IgD-negative memory B cell (primary cell): Measurements from ENCODE around the gene USP35. TPM values are rescaled to one million over a fixed set of nuclear protein-coding genes. Genes with fewer than 3 reads are reported as not detected.

Source experiments
- H3K27ac Mint-ChIP-seq, 3 donors: one replicate each; pipeline ENCODE4 v1.8.0; 2020 to 2022; ENCODE audit warnings: mild to moderate bottlenecking in 3 of 3, mixed read lengths in 3 of 3, moderate library complexity in 1 of 3
- H3K27me3 Mint-ChIP-seq: one replicate; pipeline ENCODE4 v1.8.0; 2021; ENCODE audit warnings: mixed read lengths
- H3K36me3 Mint-ChIP-seq: one replicate; pipeline ENCODE4 v1.8.0; 2020; ENCODE audit warnings: mild to moderate bottlenecking, mixed read lengths
- H3K4me1 Mint-ChIP-seq, 3 donors: one replicate each; pipeline ENCODE4 v1.8.0; 2020 to 2022; ENCODE audit warnings: mixed read lengths in 3 of 3, mild to moderate bottlenecking in 1 of 3
- H3K4me3 Mint-ChIP-seq, 4 donors: one replicate each; pipeline ENCODE4 v1.8.0; 2020 to 2022; ENCODE audit warnings: mild to moderate bottlenecking in 4 of 4, mixed read lengths in 4 of 4, moderate library complexity in 3 of 4
- H3K9me3 Mint-ChIP-seq, 3 donors: one replicate each; pipeline ENCODE4 v1.8.0; 2020 to 2021; ENCODE audit warnings: mixed read lengths in 3 of 3, mild to moderate bottlenecking in 1 of 3
- polyA plus RNA-seq: library from polyadenylated mRNA; unstranded; fragments of 300-500 nt; fragmentation: Illumina TruSeq; gene quantifications from one replicate; pipeline ENCODE4 v1.2.3, GENCODE V29; 2021

USP35 gene
- 0.30 TPM for polyA plus RNA-seq

- Mint-ChIP-seq H3K27ac (peak within 1 kb of the TSS; percentile 81 to 89 (median 84)), H3K27me3 (no peaks in the 10 kb centered on the region), H3K4me1 (peaks cover 16 to 25% (median 22%) of the 10 kb centered on the region in 3 donors), H3K36me3 (peaks cover 5% of the 10 kb centered on the region), H3K9me3 (no peaks in the 10 kb centered on the region), H3K4me3 (peak within 1 kb of the TSS; percentile 96 to 99 (median 98))
Observed at GRCh38 chr11:78188286-78189173, at the start of gene USP35, which contains the start of gene KCTD21. USP35 (plus strand) TSS chr11:78188919; CDS start chr11:78196246, 7,327 bp downstream. KCTD21 (minus strand) TSS chr11:78188626; CDS start chr11:78174554, 14,072 bp downstream.

DNA sequence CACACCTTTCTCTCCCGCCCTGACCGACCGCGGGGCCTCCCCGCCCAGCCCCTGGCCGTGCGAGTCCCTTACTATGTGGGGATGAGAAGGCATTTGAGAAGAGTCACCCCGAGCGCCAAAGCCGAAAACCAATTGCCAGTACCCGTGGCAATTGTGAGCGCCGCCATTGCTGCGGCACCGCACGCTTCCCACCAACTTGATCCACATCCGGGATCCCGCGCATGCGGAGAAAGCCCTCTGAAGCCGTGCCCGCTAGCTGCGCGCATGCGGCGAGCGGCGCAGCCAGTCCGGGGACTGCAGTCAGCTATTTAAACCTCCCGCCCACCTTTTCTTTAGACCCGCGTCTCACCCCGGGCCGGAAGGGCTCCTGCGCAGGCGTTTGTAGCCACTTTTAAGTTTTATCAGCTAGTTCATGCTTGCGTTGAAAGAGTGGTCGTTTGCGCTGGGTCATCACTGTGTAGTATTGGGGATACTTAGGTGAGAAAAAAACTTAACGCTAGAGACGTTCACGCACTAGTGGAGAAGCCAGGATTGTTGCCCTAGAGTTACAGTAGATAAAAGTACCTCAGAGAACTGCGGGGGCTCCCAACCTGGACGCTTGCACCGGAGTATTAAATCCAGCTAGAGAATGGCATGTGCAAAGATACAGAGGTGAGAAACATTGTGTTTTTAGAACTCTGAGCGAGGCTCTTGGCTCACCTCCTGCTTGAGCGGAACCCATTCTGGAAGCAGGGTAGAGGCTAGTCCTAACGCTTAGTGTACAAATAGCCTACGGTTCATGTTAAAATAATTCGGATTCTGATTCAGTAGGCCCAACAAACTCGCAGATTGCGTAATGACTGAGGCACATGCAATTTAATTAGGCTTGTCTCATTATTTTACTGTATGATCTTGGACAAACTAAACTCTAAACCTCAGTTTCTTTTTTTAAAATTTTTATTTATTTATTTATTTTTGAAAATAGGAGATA, 49.0 kb upstream of the USP35 start, which contains the start of gene ALG8:
Gene ALG8 (minus strand): TSS at position 205 of the 970 bp plus-strand sequence. CDS start 38 bp downstream, at position 167.
- H3K27ac Mint-ChIP-seq = peak within 1 kb of the TSS; percentile 91 to 97 (median 92)
- H3K9me3 Mint-ChIP-seq = no peaks in the 10 kb centered on the region
- peak within 1 kb of the TSS; percentile 96 to 100 (median 98) for H3K4me3 Mint-ChIP-seq
- H3K27me3 Mint-ChIP-seq = no peaks in the 10 kb centered on the region
- H3K4me1 Mint-ChIP-seq = peaks cover 20 to 40% (median 39%) of the 10 kb centered on the region in 3 donors
- peaks cover 5% of the 10 kb centered on the region for H3K36me3 Mint-ChIP-seq

- Mint-ChIP-seq H3K27me3 (no peaks in the 10 kb centered on the region), H3K27ac (peak overlapping the region in 1 of 3 donors; percentile 2), H3K4me3 (peak overlapping the region in 3 of 4 donors; percentile 60 to 83 (median 75)), H3K9me3 (no peaks in the 10 kb centered on the region), H3K4me1 (peaks cover 19 to 40% (median 38%) of the 10 kb centered on the region in 3 donors), H3K36me3 (peaks cover 5% of the 10 kb centered on the region)
Observed at GRCh38 chr11:78140392-78141077, 48.2 kb upstream of the USP35 start.

- Mint-ChIP-seq H3K4me3 (no peak overlapping the region), H3K9me3 (no peaks in the 10 kb centered on the region), H3K27me3 (no peaks in the 10 kb centered on the region), H3K36me3 (peaks cover 2% of the 10 kb centered on the region), H3K27ac (peak overlapping the region in 1 of 3 donors; percentile 27), H3K4me1 (peaks cover 10 to 19% (median 13%) of the 10 kb centered on the region in 3 donors)
Observed at GRCh38 chr11:78145511-78146025, 43.2 kb upstream of the USP35 start.

DNA sequence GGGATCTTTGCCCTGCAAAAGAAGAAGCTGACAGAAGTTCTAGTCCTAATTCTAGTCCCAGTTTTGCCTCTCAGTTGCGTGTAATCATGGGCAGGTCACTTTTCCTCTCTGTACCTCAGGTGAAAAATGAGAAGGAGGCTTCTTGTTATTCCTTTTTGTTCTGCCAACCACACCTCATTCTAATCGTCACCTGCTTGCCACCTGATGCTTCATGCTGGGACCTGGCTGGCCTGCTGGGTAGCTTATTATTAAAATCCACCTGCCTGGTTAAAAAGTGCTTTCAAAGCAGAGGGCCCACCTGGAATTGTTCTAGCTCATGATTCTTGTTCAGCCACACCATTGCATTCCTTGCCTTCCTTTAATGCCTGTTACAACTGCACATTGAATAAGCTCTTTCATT, 40.9 kb upstream of the USP35 start:
- H3K27ac Mint-ChIP-seq = no peak overlapping the region
- H3K36me3 Mint-ChIP-seq = no peaks in the 10 kb centered on the region
- peak overlapping the region in 1 of 4 donors; percentile 2 for H3K4me3 Mint-ChIP-seq
- H3K27me3 Mint-ChIP-seq = no peaks in the 10 kb centered on the region
- no peaks in the 10 kb centered on the region for H3K9me3 Mint-ChIP-seq
- H3K4me1 Mint-ChIP-seq = peaks cover 10 to 13% (median 12%) of the 10 kb centered on the region in 3 donors

- no peak overlapping the region for H3K27ac Mint-ChIP-seq
- no peak overlapping the region for H3K4me3 Mint-ChIP-seq
- no peaks in the 10 kb centered on the region for H3K36me3 Mint-ChIP-seq
- no peaks in the 10 kb centered on the region for H3K27me3 Mint-ChIP-seq
- H3K4me1 Mint-ChIP-seq = no peaks in the 10 kb centered on the region
- no peaks in the 10 kb centered on the region for H3K9me3 Mint-ChIP-seq
Observed at GRCh38 chr11:78149646-78150045, 39.1 kb upstream of the USP35 start.

- Mint-ChIP-seq H3K9me3 (no peaks in the 10 kb centered on the region), H3K4me1 (no peaks in the 10 kb centered on the region), H3K4me3 (peak overlapping the region in 1 of 4 donors; percentile 39), H3K36me3 (no peaks in the 10 kb centered on the region), H3K27me3 (no peaks in the 10 kb centered on the region), H3K27ac (no peak overlapping the region)
Observed at GRCh38 chr11:78150346-78150745, 38.4 kb upstream of the USP35 start.

DNA sequence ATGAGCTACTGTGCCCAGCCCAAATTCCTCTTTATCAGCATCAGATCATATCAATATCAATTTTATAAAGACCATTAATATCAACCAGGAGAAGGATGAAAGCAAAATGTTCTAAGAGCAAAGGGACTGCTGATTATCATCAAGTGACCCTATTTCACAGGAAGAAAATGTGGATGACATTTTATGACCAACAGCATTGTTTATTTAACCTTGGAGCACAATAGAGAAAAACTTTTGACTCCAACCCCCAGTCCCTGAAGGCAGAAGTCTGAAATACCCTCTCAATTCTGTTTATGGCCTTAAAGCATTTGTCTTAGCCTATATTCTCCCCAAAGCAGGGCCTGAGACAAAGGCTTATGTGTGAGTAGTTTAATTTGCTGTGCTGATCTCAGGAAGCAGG, 38.0 kb upstream of the USP35 start:
- Mint-ChIP-seq H3K9me3 (no peaks in the 10 kb centered on the region), H3K4me3 (no peak overlapping the region), H3K36me3 (no peaks in the 10 kb centered on the region), H3K27ac (no peak overlapping the region), H3K4me1 (no peaks in the 10 kb centered on the region), H3K27me3 (no peaks in the 10 kb centered on the region)

DNA sequence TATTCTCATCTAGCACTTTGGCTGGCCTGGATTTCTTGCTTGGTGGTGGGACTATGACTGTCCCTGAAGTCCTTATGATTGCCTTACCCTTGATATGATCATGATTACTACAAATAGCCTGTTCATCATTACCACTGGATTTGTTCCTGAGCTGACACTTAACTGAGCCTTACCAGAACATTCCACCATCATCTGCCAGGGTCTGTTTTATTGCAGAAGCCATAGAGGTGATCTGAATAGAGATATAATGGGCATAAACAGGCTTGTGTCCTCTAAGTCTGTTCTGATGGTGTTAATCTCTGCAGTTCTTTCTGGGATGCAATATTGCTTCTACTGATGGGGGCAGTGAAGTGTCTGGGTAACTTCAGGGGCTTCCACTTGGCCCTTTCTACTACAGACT, 36.9 kb upstream of the USP35 start:
- no peak overlapping the region for H3K4me3 Mint-ChIP-seq
- no peaks in the 10 kb centered on the region for H3K4me1 Mint-ChIP-seq
- H3K27ac Mint-ChIP-seq = no peak overlapping the region

DNA sequence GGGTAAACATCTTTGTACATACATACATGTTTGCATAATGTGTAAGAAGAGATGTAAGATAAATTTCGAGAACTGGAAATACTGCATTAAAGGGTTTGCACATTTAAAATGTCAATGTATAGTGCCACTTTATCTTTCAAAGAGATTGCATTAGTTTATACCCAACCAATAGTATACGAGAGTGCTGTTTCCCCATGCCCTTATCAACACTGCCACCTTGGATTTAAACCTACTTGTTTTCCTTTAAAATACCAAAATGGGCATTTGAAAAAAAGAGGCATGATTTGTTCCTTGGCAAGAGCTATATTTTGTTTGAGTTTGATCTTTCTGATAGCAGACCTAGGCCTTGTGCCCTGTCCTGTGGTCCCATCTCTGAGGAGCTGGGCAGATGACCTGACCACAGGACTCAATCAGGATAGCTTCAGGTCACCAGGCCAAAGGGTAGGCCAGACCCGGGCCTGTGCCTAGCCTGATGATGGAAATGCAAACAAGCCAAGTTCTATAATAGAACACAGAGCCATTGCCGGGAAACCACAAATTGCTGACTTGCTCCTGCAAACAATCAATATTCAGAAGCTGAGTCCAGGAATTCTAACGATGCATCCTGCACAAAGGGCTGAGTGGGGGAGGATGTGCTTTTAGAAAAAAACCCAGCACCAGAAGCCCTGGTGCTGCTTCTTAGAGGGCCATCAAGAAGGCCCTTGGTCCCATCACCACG, 32.4 kb upstream of the USP35 start:
- Mint-ChIP-seq H3K4me1 (no peaks in the 10 kb centered on the region), H3K27ac (no peak overlapping the region), H3K27me3 (no peaks in the 10 kb centered on the region), H3K9me3 (no peaks in the 10 kb centered on the region), H3K4me3 (no peak overlapping the region), H3K36me3 (peaks cover 3% of the 10 kb centered on the region)

More for the DNA sequence above, 36.9 kb upstream of the USP35 start:
- Mint-ChIP-seq H3K27me3 (no peaks in the 10 kb centered on the region), H3K9me3 (no peaks in the 10 kb centered on the region), H3K36me3 (no peaks in the 10 kb centered on the region)

DNA sequence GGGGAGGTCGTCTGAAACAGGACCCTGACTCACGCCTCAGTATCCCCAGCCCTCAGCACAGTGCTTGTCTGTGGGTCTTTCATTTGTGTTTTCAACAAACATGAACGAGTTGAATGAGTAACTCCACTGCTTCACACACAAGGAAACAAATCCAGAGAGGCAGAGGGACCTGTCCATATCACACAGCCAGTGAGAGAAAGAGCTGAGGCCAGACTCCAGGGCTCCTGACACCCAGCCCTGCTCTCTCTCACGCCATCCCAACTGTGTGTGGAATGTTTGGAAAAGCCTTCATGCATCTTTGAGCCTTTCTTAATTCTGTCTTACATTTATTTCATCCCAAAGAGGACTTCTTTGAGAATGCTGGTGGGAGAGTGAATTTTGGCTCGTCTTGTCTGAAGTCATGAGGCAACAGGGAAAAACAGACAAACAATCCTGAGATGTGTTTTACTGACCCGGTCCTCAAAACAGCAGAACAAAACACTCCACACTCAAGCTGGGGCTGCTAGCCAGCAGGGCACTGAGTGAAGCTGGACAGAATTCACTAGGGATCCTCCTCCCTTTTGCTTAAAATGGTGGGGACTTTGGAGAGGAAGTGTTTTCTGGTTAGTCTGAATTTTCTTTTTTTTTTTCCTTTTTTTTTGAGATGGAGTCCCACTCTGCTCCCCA, 29.6 kb upstream of the USP35 start:
- H3K27ac Mint-ChIP-seq = no peak overlapping the region
- H3K4me1 Mint-ChIP-seq = no peaks in the 10 kb centered on the region
- H3K27me3 Mint-ChIP-seq = no peaks in the 10 kb centered on the region

GRCh38 chr11:78160557-78160956, 28.2 kb upstream of the USP35 start:
- H3K4me1 Mint-ChIP-seq = peaks cover 0 to 1% (median 0%) of the 10 kb centered on the region in 3 donors
- no peaks in the 10 kb centered on the region for H3K9me3 Mint-ChIP-seq
- H3K27ac Mint-ChIP-seq = peak overlapping the region in 1 of 3 donors; percentile 73
- H3K27me3 Mint-ChIP-seq = no peaks in the 10 kb centered on the region
- H3K36me3 Mint-ChIP-seq = peaks cover 4% of the 10 kb centered on the region
- no peak overlapping the region for H3K4me3 Mint-ChIP-seq

More for the DNA sequence above, 29.6 kb upstream of the USP35 start:
- Mint-ChIP-seq H3K36me3 (peaks cover 4% of the 10 kb centered on the region), H3K4me3 (no peak overlapping the region), H3K9me3 (no peaks in the 10 kb centered on the region)

- Mint-ChIP-seq H3K27ac (no peak overlapping the region), H3K36me3 (peaks cover 4% of the 10 kb centered on the region), H3K27me3 (no peaks in the 10 kb centered on the region), H3K4me1 (peaks cover 0 to 1% (median 0%) of the 10 kb centered on the region in 3 donors), H3K4me3 (no peak overlapping the region), H3K9me3 (no peaks in the 10 kb centered on the region)
Observed at GRCh38 chr11:78161346-78161745, 27.4 kb upstream of the USP35 start.
